ENCODE results near the gene PRTFDC1. TPM values are rescaled to one million over a fixed set of nuclear protein-coding genes. Genes with fewer than 3 reads are reported as not detected.

The PRTFDC1 gene
- total RNA-seq, 1 donor from 2014 or later: 27.0 TPM

- H3K27me3 Mint-ChIP-seq (ENCODE audit: low read depth): no peaks in the 10 kb centered on the region
- H3K9me3 Mint-ChIP-seq: peaks cover 4% of the 10 kb centered on the region
- H3K36me3 Mint-ChIP-seq: peaks cover 4% of the 10 kb centered on the region
- peaks cover 13% of the 10 kb centered on the region for H3K4me1 Mint-ChIP-seq
- TF ChIP-seq CTCF (IDR thresholded peaks at IDR 0.05; ENCODE audit: unreplicated experiment): no peak
- DNase-seq (ENCODE audit: low spot score in 2 of 2, unreplicated experiment in 2 of 2): no peak
- H3K4me3 Mint-ChIP-seq: no peak overlapping the region
- no peak overlapping the region for H3K27ac Mint-ChIP-seq
Observed at GRCh38 chr10:24847112-24848070, 105.0 kb downstream of the PRTFDC1 start.

GRCh38 chr10:24844742-24845141 lies 107.7 kb downstream of the PRTFDC1 start:
- DNase-seq (ENCODE audit: low spot score in 2 of 2, unreplicated experiment in 2 of 2): no peak
- Mint-ChIP-seq H3K4me1 (peaks cover 13% of the 10 kb centered on the region), H3K9me3 (peaks cover 4% of the 10 kb centered on the region), H3K27ac (no peak overlapping the region), H3K36me3 (no peaks in the 10 kb centered on the region), H3K27me3 (ENCODE audit: low read depth) (no peaks in the 10 kb centered on the region), H3K4me3 (no peak overlapping the region)
- TF ChIP-seq CTCF (IDR thresholded peaks at IDR 0.05; ENCODE audit: unreplicated experiment): no peak

GRCh38 chr10:24843256-24843655 lies 109.2 kb downstream of the PRTFDC1 start:
- DNase-seq (ENCODE audit: low spot score in 2 of 2, unreplicated experiment in 2 of 2): no peak
- no peak overlapping the region for H3K27ac Mint-ChIP-seq
- H3K4me3 Mint-ChIP-seq: no peak overlapping the region
- peaks cover 4% of the 10 kb centered on the region for H3K9me3 Mint-ChIP-seq
- TF ChIP-seq CTCF (IDR thresholded peaks at IDR 0.05; ENCODE audit: unreplicated experiment): no peak
- H3K27me3 Mint-ChIP-seq (ENCODE audit: low read depth): no peaks in the 10 kb centered on the region
- no peaks in the 10 kb centered on the region for H3K36me3 Mint-ChIP-seq
- H3K4me1 Mint-ChIP-seq: peaks cover 3% of the 10 kb centered on the region

GRCh38 chr10:24842856-24843255 lies 109.5 kb downstream of the PRTFDC1 start:
- no peak for TF ChIP-seq CTCF (IDR thresholded peaks at IDR 0.05; ENCODE audit: unreplicated experiment)
- DNase-seq (ENCODE audit: low spot score in 2 of 2, unreplicated experiment in 2 of 2): no peak
- no peak overlapping the region for H3K27ac Mint-ChIP-seq
- H3K4me1 Mint-ChIP-seq: no peaks in the 10 kb centered on the region
- no peaks in the 10 kb centered on the region for H3K36me3 Mint-ChIP-seq
- peaks cover 6% of the 10 kb centered on the region for H3K9me3 Mint-ChIP-seq
- H3K4me3 Mint-ChIP-seq: no peak overlapping the region
- no peaks in the 10 kb centered on the region for H3K27me3 Mint-ChIP-seq (ENCODE audit: low read depth)

GRCh38 chr10:24841530-24841929 lies 110.9 kb downstream of the PRTFDC1 start:
- no peak for DNase-seq (ENCODE audit: low spot score in 2 of 2, unreplicated experiment in 2 of 2)
- H3K4me3 Mint-ChIP-seq: no peak overlapping the region
- H3K36me3 Mint-ChIP-seq: peaks cover 2% of the 10 kb centered on the region
- TF ChIP-seq CTCF (IDR thresholded peaks at IDR 0.05; ENCODE audit: unreplicated experiment): no peak
- H3K9me3 Mint-ChIP-seq: peaks cover 19% of the 10 kb centered on the region
- no peaks in the 10 kb centered on the region for H3K27me3 Mint-ChIP-seq (ENCODE audit: low read depth)
- H3K4me1 Mint-ChIP-seq: no peaks in the 10 kb centered on the region
- H3K27ac Mint-ChIP-seq: no peak overlapping the region

Measured in mesothelial cell of epicardium (in vitro differentiated cells).